HG02678 (cell line): ENCODE measurements around the gene MCC.

Source experiments
- ATAC-seq: cut with Tn5 transposase; IDR thresholded peaks from one replicate; pipeline ENCODE4 v1.9.1; 2021; ENCODE audit warnings: mild to moderate bottlenecking, moderate library complexity; ENCODE audit not compliant: unreplicated experiment

Gene MCC

DNA sequence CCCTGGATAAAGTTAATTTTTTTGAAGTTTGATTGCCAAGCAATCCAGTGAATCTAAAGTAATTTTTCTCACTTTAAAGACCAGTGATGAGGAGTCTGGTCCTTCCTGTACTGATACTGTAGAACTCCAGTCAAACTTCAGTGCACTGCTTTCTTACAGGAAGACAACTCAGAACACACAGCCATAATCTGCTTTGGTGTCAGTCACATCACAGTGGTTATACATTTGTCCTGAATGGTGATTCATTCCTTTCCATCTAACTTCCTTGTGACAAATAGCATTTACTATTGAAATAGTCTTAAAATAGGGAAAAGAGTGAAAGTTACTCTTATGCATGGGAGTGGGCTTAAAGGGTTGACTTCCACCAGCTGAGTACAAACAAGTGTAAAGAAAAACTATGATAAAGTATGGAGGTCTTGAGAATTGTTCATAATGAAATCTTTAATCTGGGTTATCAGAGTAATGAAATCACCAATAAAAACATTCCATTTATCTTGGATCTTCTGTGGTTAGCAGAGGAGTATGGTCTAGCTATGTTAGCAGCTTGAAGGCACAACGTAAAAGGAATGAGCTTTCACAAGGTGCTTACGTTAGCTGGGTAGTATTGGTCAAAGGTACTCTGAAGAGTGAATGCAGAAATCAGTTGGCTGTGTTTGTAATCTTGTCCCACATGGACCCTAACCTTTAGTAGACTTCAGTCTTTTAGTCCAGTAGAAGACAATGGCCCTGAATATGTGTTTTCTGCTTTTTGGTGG is 470.2 kb downstream of the MCC start:
- ATAC-seq: no peak

DNA sequence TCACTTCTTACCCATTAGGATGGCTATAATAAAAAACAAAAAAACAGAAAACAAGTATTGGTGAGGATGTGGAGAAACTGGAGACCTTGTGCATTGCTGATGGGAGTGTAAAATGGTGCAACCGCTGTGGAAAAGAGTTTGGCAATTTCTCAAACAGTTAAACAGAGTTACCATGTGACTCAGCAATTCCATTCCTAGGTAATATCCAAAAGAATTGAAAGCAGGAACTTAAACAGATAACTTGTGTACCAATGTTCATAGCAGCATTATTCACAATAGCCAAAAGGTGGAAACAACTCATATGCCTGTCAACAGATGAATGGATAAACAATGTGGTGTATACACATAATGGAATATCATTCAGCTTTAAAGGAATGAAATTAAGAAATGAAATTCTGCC is 482.8 kb downstream of the MCC start:
- no peak for ATAC-seq

- no peak for ATAC-seq
Observed at GRCh38 chr5:113003763-113004162, 484.5 kb downstream of the MCC start.

DNA sequence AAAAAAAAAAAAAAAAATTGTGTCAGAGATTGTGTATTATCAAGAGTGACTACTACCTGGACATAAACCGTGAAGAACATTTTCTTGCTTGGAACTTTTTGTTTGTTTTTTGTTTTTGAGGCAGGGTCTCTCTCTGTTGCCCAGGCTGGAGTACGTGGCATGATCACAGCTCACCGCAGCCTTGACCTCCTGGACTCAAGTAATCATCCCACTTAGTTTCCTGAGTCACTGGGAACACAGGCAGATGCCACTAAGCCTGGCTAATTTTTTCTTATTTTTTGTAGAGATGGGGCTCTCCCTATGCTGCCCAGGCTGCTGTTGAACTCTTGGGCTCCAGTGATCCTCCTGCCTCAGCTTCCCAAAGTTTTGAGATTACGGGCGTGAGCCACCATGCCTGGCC is 485.8 kb downstream of the MCC start:
- no peak for ATAC-seq

DNA sequence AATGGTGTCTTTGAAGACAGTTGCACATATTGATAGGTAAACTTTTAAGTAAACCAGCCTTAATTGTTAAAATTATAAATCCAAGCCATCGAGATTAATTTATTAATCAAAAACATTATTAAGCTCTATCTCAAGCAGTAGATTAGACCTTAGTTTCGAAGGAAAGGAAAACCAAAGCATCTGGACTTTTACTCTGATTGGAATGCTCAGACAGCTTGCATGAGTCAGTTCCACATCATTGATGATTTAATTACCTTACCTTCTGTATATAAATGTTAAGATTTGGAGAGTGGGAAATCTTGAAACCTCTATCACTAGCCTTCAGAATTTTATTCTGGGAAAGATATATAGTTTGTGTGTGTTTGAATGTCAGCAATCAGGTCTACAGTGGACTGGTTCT is 487.8 kb downstream of the MCC start:
- ATAC-seq: no peak

DNA sequence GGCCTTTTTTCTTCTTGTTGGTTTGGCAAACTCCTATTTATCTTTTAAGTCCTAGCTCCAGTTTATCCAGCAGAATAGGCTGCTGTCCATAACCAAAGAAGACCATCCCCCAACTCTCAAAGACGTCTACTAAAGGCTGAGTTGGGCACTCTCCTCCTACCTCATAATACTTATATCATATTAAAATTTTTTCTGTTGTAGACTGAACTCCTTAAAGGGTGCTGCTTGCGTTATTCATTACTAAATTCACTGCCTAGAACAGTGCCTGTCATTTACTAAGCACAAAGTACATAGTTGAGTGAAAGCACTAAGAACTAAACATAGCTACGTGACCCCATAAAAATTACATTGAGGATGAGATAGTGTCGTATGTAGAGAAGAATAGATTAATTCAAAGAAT is 490.0 kb downstream of the MCC start:
- no peak for ATAC-seq

- no peak for ATAC-seq
Observed at GRCh38 chr5:112996830-112997374, 491.4 kb downstream of the MCC start.

DNA sequence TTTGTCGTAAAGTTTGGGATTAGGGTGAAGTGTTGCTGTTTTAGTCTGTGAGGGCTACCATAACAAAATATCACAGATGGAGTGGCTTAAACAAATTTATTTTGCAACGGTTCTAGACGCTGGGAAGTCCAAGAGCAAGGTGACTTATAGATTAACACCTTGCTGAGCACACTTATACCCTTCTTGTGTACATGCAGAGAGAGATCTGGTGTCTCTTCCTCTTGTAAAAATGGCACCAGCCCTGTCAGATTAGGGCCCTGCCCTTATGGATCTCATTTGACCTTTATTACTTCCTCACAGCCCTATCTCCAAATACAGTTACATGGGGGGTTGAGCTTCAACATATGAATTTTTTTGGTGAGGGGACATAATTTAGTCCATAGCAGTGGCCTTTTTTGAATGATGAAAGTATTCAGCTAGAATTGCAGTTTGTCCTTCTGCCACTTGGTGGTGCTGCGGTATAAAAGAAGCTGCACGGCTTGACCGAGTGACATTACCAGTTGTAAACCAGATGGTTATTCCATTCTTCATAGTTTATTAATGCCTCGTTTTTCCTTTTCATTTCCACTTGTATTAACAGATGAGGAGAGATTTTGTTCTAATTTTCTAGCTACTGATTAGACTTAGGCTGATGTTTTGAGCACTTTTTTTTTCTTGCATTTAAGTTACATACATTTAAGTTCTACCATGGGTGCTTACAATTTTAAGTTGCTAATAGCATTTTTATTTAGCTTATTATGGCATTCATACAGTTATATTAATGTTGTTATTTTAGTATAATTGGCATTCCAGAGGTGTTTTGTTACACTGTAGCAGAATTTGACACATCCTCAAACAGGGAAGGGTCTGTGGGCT is 492.3 kb downstream of the MCC start:
- peak; percentile 76 for ATAC-seq

GRCh38 chr5:112986224-112986623 is 502.0 kb downstream of the MCC start:
- ATAC-seq: no peak

DNA sequence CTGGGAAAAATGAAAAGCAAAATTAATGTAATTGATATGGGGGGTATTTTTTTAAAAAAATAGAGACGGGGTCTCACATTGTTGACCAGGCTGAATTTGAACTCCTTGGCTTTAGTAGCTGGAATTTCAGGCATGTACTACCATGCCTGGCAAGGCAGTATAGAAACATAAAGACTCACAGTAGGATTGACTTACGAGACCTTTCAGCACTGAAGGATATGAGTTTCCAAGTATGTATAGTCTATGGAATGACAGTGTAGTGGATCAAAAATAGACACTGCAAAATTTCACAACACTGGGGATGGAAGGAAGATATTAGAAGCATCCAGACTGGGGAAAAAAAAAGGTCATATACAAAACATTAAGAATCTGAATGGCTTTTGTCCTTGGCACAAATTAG is 504.9 kb downstream of the MCC start:
- ATAC-seq: no peak

- ATAC-seq: no peak
Observed at GRCh38 chr5:112979723-112980122, 508.5 kb downstream of the MCC start.

- no peak for ATAC-seq
Observed at GRCh38 chr5:112978836-112979235, 509.4 kb downstream of the MCC start.

- ATAC-seq: no peak
Observed at GRCh38 chr5:112977440-112977861, 510.8 kb downstream of the MCC start.

DNA sequence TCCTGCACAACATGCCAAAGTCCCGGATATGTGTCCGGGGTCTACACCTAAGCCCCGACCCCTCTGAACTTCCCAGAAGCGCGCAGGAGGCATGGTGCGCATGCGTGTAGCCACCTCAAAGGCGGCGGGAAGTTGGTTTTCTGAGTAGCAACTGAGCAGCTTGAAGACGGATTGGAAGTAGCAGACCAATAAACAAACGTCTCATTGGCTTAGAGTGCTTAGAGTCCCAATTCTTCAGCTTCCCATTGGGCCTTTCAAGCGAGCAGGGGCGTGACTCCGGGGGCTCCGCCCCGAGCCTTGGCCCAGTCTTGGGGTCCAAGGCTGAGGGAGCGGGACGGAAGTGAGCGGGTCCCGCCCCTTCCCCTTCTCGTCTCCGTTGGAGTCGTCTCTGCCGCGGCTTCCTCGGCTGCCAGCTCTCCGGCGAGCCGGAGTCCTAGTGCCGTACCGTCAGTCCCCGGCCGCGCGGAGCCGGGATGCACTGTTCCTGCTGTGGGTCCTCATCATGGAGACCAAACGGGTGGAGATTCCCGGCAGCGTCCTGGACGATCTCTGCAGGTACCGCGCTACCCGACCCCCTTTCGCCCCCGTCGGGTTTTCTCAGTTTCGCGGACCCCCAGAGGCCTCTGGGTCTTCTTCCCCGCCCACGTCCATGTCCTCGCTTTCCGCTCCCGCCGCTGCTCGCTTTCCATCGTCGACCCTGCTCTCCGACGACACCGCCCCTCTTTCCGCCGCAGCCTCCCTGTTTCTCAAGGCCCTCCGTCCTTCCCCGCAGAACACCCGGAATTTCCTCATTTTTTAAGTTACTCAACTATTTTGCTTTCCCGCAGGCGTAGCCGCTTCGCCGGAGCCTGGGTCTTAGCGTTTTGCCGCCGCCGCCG is 511.6 kb downstream of the MCC start, which contains the start of gene DCP2:
DCP2 (plus strand) TSS at position 367 of the 878 bp plus-strand sequence; CDS start at position 503, 136 bp downstream.
- peak; percentile 98 for ATAC-seq

- ATAC-seq: peak; percentile 12
Observed at GRCh38 chr5:112975721-112976431, 512.4 kb downstream of the MCC start.

GRCh38 chr5:112974901-112975300 is 513.4 kb downstream of the MCC start:
- no peak for ATAC-seq

DNA sequence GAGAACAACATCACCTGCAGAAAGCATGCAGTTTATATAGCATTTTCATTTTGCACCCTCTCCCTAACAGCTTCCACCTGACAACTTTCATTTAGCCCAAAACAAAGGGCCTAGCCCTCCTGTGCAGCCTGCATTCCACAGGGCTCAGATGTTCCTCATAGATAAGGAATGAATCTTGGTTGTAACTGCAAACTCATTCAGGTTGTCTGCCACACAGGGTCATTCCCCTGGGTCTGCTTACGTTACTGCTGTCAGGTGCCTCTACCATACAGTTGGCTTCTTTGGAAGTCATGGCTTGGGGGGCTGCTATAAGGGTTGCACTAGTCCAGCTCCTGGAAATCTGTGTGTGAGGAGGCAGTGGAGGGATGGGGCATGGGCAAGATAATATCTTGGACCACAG is 514.3 kb downstream of the MCC start:
- no peak for ATAC-seq

DNA sequence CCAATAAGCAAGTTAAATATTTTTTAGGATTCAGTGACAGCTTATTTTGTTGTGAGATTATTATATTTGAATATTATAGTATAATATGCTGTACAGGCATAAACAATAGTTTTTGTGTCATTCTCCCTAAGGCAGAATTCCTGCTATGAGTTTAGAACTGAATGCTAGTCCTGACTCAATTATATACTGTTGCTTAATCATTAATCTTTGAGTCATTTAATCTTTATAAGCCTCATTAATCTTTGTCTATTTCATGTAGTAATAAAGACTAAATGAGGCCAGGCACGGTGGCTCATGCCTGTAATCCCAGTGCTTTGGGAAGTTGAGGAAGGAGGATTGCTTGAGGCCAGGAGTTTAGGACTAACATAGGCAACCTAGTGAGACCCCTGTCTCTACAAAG is 515.2 kb downstream of the MCC start:
- ATAC-seq: no peak
